Cerebellar cortex (tissue), 1 donor: ENCODE measurements around the gene CALML5.

Experiments used
- DNase-seq: peaks from one replicate; pipeline ENCODE4 v3.0.0-alpha.2; 2015; ENCODE audit warnings: low spot score

Gene CALML5

DNA sequence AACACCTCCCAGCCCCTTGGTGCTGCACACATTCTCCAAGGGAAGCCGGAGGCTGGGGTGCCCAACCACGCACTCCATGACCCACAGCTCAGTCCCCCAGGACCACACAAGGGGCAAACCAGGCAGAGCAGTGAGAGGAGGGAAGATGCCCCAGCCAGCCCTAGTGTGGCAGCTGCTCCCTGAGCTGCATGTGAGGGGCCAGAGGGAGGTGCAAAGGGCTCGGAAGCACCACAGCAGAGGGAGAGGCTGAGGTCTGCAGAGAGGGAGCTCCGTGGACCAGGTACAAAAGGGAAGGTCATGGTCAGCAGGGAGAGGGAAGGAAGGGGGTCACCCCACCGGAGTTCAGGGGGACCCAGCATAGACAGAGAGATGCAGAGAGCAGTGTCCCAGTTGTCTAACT lies 1.5 kb upstream of the CALML5 start:
- no peak for DNase-seq

- no peak for DNase-seq
Measured at GRCh38 chr10:5500162-5500670, 846 bp upstream of the CALML5 start.

DNA sequence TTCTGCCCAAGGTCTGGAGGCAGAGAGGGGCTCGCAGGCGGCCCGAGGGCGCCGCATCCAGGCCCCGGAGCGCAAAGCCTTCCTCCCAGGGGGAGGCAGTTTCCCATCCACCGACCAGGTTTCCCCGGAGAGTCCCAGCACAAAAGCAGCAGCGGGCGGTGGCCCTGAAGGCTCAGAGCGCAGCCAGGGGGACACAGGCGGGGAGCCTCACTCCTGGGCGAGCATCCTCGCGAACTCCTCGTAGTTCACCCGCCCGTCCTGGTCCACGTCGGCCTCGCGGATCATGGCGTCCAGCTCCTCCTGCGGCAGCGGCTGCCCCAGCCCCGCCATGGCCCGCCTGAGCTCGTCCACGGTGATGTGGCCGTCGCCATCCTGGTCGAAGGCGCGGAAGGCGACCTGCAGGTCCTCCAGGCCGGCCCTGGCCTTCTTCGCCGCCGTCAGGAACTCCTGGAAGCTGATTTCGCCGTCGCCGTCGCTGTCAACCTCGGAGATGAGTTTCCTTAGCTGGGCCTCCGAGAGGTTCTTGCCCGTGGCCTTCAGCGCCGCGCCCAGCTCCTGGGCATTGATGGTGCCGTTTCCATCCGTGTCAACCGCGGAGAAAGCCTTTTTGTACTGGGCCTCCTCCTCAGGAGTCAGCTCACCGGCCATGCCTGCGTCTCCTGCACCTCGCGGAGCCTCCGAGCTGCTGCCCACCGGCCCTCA lies 428 bp downstream of the CALML5 start:
- no peak for DNase-seq

DNA sequence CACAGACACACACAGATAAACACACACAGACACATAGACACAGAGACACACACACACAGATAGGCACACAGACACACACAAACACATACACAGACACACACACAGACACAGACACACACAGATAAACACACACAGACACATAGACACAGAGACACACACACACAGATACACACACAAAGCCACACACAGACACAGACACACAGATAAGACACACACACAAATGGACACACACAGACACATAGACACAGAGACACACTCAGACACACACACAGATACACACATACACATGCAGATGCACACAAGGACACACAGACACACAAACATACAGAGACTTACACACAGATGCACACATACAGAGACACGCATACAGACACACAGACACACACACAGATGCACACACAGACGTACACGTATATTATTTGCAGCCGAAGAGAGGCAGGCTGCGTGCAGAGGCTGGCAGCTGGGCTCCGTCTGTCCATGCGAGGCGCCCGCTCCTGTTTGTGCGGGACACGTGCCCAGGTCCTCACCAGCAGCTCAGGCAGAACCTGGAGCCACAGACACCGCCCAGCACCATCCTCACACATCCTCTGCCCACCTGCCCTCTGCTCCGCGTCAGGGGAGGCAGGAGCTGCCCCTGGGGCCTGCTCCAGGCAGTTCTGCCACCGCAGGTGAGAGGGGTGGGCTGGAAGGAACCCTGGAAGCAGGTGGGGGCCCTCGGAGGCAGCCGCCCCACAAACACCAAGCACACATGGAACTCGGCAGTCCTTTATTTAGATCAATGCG lies 1.2 kb downstream of the CALML5 start:
- DNase-seq: no peak

DNA sequence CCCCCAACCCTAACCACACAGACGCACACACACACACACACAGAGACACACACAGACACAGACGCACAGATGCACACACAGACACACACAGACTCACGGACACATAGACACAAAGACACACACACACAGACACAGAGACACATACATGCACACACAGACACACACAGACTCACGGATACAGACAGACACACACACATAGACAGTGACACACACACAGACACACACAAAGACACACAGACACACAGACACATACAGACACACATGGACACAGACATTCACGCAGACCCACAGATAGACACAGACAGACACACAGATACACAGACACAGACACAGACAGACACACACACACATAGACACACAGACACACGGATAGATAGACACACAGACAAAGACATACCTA lies 2.1 kb downstream of the CALML5 start:
- DNase-seq: no peak

- DNase-seq: no peak
Measured at GRCh38 chr10:5496261-5497250, 2.8 kb downstream of the CALML5 start.

- no peak for DNase-seq
Measured at GRCh38 chr10:5494611-5495010, 4.8 kb downstream of the CALML5 start.

- DNase-seq: no peak
Measured at GRCh38 chr10:5493691-5494090, 5.7 kb downstream of the CALML5 start.

GRCh38 chr10:5492929-5493576 lies 6.3 kb downstream of the CALML5 start:
- no peak for DNase-seq

GRCh38 chr10:5492322-5492855 lies 7.0 kb downstream of the CALML5 start:
- no peak for DNase-seq

GRCh38 chr10:5491477-5491876 lies 7.9 kb downstream of the CALML5 start:
- no peak for DNase-seq

DNA sequence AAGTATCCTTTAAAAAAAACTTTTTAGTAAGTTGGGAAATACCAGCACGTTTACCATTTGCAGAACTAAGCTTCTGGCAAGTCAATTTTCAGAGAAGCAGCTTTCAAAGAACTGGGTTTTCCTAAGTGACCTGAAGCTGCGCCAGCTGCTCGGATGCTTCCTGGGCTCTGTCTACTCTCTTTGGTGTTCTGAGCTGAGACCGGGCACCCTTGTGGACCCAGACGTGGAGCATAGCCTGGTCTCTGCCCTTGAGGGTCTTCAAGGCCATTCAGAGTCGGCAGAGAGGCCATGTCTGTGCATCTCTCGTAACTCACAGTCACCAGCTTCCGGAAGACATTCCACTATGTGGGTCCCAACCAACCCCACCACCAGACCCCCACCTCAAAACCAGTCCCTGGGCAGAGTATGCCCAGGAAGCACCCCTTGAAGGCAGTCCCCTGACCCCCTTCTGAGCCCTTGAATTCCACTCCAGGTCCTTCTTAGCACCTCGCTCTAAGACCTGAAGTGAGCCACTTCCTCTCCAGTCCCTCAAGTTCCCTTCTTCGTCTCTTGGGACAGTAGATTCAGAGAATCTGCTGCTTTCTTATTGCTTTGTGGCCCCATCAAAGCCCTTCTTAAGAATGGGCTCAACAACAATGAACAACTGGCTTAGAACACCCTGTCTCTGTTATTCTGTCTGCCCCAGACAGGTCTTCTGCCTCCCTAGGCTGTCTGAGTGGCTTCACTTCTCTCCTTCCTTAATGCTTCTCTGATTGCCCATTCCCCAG lies 8.5 kb downstream of the CALML5 start:
- DNase-seq: no peak

DNA sequence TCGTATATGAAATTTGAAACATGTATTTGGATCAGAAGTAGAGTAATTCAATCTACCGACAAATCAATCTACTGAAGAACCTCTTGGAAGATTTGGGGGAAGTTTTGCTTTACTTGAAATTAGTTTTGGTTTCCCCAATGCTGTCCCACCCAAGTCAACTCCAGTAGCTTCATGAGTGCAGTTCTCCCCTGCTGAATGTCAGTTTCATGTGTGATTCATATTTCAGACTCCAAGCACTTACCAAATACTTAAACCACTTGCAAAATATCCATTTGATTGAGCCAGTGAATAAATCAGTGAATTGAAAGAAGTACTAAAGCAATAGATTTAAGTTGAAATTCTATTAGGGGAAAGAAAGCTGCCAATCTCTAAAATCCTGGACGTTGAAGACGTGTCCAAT lies 9.3 kb downstream of the CALML5 start:
- no peak for DNase-seq

DNA sequence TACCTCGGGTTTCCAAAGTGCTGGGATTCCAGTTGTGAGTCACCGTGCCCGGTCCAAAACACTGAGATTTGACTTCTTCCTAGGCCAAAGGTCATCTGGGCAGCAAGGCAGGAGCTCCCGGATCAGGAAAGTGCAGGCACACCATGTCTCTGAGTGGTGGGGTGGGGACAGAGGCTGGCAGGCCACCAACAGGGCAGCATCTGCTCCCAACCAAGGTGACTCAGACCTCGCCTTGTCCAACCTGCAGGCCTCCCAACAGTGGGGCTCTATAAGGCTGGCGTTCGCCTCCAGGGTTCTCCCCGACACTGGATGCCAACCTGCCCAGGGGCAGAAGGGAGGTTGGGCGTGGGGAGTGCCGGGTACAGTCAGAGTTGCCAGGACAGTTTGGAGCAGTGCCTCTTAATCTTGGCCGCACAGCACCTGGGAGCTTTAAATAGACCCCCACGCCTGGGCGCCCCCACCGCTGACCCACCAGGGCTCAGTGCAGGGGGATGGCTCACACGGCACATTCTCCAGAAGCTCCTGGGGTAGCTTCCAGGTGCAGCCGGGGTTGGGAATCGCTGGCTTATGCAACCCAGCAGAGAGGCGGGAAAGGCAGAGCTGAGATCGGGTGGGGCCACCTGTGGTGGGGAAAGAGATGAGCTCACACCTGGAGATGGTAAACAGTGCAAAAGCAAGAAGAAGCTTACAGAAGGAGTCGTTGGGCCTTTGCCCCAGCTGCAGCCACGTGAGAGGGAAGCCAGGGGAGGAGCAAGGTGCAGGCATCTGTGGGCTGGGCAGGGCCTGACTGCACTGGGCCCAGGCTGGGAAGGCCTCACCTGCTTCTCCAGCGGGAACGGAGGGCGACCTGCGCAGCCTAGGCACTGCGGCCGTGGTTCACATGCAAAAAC lies 10.9 kb downstream of the CALML5 start:
- DNase-seq: no peak

- DNase-seq: no peak
Measured at GRCh38 chr10:5486853-5487235, 12.5 kb downstream of the CALML5 start.

GRCh38 chr10:5485948-5486852 lies 13.2 kb downstream of the CALML5 start:
- no peak for DNase-seq

DNA sequence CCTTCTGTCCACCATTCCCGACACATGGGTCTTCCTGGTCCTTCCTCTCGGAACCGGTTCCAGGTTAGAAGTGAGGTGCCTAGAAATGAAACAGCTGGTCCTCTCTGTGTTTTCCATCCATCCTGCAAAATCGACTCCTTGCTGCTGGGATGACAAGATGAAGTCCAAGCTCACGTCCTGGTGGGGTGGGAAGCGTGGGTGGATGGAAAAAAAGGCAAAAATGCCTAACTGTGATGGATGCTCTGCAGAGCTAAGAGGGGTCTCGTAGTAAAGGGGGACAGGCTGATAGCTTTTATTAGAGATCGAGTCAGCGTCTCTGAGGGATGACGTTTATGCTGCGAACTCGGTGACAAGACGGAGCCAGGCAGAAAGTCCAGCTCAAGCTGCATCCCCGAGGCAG lies 14.1 kb downstream of the CALML5 start:
- no peak for DNase-seq

DNA sequence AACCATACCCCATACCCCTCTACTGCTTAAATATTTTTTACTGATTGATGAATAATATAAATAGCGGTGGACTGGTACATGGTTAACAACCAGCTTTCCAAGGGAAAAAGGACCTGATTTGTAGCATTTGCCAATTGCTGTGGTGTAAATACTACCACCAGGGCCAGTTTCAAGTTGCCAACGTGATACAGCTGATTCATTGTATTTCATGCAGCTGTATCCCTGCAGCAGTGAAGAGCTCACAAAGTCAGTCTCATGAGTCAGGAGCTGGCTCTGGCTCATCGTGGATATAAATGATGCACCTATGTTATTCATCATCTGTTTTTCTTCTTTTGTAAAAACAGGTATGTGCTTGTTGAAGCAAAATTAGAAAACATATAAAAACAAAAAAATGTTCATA lies 15.2 kb downstream of the CALML5 start:
- no peak for DNase-seq

- no peak for DNase-seq
Measured at GRCh38 chr10:5482016-5482415, 17.4 kb downstream of the CALML5 start.
